HG02885 (cell line): Measurements from ENCODE around the gene FTCD.

ENCODE experiments used
- ATAC-seq: cut with Tn5 transposase; IDR thresholded peaks from one replicate; pipeline ENCODE4 v1.9.1; 2021; ENCODE audit warnings: mild to moderate bottlenecking; ENCODE audit not compliant: unreplicated experiment, poor library complexity

The FTCD gene

DNA sequence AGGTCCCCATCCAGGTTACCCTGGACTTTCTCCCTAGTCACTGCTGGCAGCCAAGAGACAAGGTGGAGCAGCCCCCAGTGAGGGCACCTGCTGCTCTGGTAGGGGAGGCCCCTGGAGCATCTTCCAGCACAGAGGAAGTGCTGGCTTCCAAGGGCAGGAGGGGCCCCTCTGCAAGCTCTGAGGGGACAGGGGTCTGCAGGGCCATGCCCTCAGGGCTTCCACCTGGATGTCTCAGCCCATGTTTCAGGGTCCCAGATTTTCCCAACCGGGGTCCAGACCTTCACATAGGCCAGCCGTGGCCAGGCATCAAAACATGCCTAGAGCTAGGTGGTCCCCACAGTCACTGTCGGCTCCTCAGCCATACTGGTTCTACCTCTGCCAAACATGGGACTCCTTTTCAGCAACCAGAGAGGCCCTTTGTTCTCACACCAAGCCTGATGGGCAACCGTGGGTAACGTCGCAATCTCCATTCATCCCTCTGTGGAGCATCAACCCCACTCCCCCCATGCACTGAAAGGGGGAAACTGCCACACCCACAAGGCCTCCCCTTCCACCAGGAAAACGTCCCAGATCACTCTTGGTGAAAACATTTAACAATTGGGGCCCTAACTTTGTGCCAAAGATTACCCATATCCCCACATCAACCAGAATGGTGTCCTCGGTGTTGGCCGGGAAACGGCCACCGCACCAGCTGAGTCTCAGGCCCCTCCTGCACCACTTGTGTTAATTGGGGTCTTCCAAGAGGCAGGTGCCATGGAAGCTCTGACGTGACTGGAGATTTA is 59.4 kb downstream of the FTCD start:
- no peak for ATAC-seq

DNA sequence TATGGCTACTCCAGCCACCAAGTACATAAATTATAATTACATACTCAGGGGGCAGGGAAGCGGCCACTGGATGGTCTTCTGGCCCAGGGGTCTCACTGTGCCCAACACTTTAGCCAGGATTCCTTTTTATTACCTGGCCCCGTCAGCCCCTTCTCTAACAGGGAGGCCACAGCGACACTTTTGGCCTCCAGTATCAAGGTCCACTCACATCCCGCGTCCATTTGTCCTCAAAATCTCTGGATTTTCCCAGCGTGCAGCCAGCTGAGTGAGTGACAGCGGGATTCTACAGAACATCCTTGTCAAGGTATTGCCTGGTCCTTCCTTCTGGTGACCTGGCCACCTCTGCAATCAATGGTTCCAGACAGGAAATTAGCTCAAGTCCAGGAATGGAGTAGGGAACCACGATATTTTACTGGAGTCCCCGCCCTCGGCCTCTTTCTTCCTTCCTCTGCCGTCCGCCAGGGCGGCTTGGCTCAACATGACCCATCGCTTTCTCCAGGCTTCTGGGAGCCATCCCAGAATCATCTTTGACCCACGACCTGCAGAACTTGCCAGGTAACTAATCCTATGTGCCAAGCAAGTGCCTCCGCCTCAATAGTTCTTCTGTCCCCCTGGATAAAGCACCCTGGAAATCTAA is 60.2 kb downstream of the FTCD start:
- no peak for ATAC-seq

DNA sequence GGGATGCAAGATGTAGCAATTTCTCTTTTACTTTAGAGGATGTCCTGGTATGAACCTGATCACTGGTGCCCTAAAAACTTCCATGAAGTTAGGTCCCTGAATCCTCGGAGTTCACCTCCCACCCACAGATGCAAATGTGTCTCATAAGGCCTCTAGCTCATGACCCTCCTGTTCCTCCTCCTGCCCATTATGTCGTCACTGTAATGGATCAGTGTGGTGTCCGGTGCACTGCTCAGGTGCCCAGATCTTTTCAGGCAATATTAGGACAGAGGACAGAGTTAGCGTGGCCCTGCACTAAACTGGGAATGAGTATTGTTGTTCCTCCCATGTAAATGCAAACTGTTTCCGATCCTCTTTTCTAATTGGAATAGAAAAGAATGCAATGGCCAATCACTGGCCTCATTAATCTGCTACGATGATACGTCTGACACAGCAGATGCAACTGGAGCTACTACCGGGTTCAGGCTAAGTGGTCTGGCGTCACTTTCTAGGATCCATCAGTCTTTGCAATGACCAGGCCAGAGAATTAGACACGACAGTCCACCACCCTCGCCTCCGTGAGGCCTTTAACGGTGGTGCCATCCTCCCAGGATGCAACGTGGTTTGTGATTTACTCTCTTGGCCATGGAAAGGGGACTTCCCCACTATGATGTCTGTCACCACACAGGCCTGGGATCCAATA is 60.8 kb downstream of the FTCD start:
- ATAC-seq = no peak

DNA sequence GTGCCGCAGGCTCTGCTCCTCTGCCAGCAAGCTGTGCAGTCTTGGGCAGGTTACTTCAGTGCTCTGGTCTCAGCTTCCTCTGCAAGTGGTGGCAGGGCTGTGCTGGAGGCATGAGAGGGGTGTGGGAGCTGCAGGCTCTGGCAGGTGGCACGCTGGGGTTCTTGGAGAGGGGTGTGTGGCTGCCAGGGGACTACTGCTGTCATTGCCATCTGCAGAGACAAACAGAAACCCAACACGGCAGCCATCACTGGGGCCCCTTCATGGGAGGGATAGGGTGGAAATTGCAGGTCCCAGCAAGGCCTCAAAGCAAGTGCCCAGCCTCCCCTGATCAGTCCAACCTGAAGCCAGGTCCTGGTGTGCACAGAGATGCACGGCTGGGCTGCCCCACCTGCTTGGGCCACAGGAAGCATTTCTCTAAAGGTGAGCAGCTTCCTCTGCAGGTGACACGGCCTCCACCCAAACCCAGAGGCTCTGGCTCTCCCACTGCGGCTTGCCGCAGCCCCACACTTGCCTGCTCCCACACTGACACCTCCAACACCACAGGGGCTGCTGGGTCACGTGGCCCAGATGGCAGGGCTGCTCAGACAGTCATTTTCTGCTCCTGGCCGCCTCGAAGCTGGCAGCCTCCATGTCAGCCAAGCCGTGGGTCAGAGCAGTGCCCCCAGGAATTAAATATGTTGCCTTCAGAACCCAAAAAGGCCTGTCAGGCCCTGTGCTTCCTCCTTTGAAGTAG is 61.5 kb downstream of the FTCD start:
- ATAC-seq = no peak

DNA sequence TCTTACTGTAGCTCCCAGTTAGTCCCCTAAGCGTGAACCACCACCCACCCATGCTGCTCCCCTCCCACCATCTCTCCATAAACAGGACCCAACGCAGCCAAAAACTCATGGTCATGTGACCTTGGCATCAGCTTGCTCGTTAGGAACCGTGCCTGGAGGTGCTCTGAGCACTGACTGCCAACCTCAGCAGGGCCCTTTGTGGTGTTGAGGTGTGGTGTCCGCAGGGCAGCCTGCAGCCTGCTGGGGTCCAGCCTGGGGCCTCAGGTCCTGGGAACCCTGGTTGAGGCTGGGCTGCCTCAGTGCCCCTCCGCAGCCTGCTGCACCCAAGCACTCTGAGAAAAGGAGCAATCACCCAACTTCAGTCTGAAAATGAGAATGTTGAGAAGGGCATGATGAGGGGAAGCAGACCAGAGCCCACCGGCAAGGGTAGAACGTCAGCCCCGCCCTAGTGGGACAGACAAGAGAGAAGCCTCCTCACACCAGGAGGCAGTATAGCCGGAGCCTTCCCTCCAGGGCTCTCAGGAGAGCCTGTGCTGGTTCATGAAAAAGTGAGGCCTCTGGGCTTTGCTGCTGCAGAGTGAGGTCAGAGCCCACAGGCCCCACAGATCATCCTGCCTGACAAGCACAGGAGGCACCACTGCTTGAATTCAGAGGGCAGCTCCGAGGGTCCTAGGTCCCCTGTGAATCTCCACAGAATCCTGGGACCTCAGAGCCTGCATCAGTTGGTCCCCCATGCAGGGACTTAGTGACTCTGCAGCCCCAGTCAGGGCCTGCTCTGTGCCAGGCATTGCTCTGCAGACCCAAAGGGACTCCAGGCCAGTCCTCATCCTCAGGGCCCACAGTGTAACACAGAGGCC is 62.3 kb downstream of the FTCD start:
- ATAC-seq = no peak

DNA sequence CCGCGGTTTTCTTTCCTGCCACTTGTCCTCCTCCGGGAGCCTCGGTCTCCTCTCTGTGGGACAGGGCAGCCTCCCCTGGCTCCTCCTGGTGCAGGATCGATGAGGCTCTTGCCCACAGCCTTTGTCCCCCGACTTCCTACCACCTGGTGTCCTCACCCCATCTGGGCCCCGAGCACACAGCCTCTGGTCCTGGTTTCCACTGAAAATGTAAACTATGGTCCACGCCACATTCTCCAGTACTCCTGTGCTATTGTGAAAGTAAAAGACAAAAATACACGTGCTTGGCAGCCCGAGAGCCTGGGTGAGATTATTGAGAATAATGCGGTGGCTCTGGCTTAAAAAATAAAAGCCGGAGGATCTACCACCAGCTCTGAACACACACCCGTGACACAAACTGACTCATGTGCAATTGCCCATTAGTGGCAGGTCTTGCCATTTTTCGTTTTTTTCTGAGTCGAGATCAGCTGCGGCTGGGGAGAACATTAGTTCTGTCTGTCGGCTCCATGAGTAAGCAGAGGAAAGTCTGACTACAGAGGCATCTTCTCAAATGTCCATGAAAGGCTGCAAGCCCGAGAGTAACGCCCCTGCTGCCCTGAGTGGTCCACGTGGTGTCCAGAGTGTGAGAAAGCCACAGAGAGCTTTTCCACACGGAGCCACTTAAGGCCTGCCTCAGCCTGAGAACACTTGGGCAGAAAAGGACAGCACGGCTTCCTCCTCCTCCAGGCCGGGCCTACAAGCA is 63.2 kb downstream of the FTCD start:
- ATAC-seq = no peak

DNA sequence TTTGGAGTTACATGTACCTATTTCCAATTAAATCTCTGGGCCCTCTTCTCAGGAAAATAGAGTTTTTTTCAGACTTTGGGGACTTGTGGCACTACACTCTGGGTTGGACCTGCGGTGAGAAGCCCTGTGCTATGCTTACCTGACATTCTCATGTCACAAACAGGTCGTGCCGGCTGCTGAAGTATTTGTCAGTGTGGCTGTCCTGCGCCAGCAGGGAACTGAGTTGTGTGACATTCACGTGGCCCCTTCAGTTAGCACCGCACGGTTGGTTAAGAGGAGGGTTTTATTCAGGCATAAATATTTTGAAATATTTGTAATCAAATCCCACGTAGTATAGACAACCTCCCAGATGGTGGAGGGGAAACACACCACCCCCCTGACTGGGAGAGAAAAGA is 63.8 kb downstream of the FTCD start:
- ATAC-seq = no peak

DNA sequence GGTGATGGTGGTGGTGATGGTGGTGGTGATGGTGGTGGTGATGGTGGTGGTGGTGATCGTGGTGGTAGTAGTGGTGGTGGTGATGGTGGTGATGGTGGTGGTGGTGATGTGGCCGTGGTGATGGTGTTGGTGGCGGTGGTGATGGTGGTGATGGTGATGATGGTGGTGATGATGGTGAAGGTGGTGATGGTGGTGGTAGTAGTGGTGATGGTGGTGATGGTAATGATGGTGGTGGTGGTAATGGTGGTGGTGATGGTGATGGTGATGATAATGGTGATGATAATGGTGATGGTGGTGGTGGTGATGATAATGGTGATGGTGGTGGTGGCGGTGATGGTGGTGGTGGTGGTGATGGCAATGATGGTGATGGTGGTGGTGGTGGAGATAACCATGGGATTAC is 64.3 kb downstream of the FTCD start:
- ATAC-seq = no peak

DNA sequence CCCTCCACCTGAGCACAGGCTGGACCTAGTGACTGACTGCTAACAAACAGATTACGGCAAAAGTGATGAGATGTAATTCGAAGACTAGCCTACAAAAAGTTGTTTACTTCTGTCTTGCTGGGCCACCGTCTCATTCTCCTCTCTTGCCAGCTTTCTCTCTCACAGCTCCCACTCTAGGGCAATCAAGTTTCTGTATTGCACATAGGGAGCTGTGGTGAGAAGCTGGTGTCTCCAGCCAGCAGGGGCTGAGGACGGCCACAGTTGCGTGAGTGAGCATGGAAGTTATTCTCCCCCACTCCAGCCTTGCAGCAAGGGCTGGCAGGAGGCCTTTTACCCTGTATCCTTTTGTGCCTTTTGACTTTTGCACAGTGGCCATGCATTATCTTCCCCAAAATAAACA is 66.1 kb downstream of the FTCD start:
- no peak for ATAC-seq

DNA sequence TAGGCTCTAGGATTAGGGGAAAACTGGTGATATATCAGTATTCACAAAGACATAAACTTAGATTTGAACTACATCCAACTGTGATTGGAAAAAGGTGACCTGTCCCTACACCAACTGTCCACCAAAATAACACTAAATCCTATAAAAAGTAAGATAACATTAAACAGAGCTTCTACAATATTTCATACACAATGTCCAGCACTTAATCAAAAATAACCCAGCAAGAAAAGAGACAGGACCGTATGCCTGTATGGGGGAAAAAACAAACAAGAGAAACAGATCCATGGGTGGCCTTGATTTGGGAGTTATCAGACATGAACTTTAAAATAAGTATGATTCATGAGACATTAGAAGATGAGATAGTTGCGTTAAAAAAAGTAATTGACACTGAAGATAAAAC is 67.2 kb downstream of the FTCD start:
- no peak for ATAC-seq

DNA sequence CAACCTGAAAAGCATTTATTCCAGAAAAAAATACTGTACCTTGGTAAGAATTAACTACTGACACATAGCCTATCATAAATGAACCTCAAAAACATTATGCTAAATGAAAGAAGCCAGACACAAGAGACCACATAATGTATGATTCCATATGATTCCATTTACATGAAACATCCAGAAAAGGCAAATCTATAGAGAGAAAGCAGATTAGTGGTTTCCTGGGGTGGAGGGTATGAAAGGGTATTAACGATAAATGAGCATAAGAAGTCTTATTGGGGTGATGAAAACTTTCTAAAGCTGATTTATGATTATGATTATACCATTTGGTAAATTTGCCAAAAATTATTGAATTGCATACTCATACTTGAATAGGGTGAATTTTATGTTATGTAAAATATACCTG is 67.7 kb downstream of the FTCD start:
- no peak for ATAC-seq
